Parathyroid adenoma (tissue), 2 donors: Measurements from ENCODE around the gene DSG3.

ENCODE experiments used
- H2AFZ ChIP-seq: fragments of 300-600 bp; sonication (generic); one replicate; pipeline ENCODE4 v1.7.0; 2017; ENCODE audit warnings: antibody characterized with exemption, mild to moderate bottlenecking
- H3K27ac ChIP-seq: fragments of 300-600 bp; sonication (generic); one replicate; pipeline ENCODE4 v1.7.0; 2017
- H3K27me3 ChIP-seq: fragments of 300-600 bp; sonication (generic); one replicate; pipeline ENCODE4 v1.7.0; 2017; ENCODE audit warnings: low read length; ENCODE audit not compliant: control insufficient read depth, insufficient read depth
- H3K36me3 ChIP-seq: fragments of 300-600 bp; sonication (generic); one replicate; pipeline ENCODE4 v1.7.0; 2017; ENCODE audit warnings: low read length; ENCODE audit not compliant: control insufficient read depth, insufficient read depth
- H3K4me1 ChIP-seq: fragments of 300-600 bp; sonication (generic); one replicate; pipeline ENCODE4 v1.7.0; 2017; ENCODE audit warnings: control low read depth
- H3K4me2 ChIP-seq: fragments of 300-600 bp; sonication (generic); one replicate; pipeline ENCODE4 v1.7.0; 2017; ENCODE audit warnings: low read length
- H3K4me3 ChIP-seq: fragments of 300-600 bp; sonication (generic); one replicate; pipeline ENCODE4 v1.7.0; 2017; ENCODE audit warnings: low read depth, low read length
- H3K79me2 ChIP-seq: fragments of 300-600 bp; sonication (generic); one replicate; pipeline ENCODE4 v1.7.0; 2017; ENCODE audit warnings: control low read depth
- H3K9ac ChIP-seq: fragments of 300-600 bp; sonication (generic); one replicate; pipeline ENCODE4 v1.7.0; 2017; ENCODE audit warnings: mild to moderate bottlenecking
- H3K9me3 ChIP-seq: fragments of 300-600 bp; sonication (generic); one replicate; pipeline ENCODE4 v1.7.0; 2017; ENCODE audit warnings: low read length; ENCODE audit not compliant: control insufficient read depth
- TF ChIP-seq, protein P1 (sequence below): fragments of 300-600 bp; sonication (generic); IDR thresholded peaks from one replicate; pipeline ENCODE4 v1.7.0; 2017; ENCODE audit warnings: antibody characterized with exemption, mild to moderate bottlenecking
- donor health status: primary hyperparathyroidism.

The DSG3 gene

DNA sequence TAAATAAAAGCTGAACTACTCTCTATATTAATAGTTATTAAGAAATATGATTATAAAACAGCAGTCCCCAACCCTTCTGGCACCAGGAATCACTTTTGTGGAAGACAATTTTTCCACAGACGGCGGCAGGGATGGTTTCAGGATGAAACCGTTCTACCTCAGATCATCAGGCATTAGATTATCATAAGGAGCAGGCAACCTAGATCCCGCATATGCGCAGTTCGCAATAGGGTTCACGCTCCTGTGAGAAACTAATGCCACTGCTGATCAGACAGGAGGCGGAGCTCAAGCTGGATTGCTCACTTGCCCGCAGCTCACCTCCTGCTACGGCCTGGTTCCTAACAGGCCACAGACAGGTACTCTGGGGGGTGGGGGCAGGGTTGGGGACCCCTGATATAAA is 31.1 kb downstream of the DSG3 start:
- Histone ChIP-seq H3K4me1 (no peaks in the 10 kb centered on the region), H3K27ac (no peak overlapping the region), H3K27me3 (no peaks in the 10 kb centered on the region), H3K9ac (no peak overlapping the region), H3K4me3 (no peak overlapping the region), H3K9me3 (no peaks in the 10 kb centered on the region), H3K79me2 (no peaks in the 10 kb centered on the region), H3K4me2 (no peak overlapping the region), H2AFZ (no peak overlapping the region), H3K36me3 (no peaks in the 10 kb centered on the region)
- TF ChIP-seq, protein P1, sequence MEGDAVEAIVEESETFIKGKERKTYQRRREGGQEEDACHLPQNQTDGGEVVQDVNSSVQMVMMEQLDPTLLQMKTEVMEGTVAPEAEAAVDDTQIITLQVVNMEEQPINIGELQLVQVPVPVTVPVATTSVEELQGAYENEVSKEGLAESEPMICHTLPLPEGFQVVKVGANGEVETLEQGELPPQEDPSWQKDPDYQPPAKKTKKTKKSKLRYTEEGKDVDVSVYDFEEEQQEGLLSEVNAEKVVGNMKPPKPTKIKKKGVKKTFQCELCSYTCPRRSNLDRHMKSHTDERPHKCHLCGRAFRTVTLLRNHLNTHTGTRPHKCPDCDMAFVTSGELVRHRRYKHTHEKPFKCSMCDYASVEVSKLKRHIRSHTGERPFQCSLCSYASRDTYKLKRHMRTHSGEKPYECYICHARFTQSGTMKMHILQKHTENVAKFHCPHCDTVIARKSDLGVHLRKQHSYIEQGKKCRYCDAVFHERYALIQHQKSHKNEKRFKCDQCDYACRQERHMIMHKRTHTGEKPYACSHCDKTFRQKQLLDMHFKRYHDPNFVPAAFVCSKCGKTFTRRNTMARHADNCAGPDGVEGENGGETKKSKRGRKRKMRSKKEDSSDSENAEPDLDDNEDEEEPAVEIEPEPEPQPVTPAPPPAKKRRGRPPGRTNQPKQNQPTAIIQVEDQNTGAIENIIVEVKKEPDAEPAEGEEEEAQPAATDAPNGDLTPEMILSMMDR = no peak

DNA sequence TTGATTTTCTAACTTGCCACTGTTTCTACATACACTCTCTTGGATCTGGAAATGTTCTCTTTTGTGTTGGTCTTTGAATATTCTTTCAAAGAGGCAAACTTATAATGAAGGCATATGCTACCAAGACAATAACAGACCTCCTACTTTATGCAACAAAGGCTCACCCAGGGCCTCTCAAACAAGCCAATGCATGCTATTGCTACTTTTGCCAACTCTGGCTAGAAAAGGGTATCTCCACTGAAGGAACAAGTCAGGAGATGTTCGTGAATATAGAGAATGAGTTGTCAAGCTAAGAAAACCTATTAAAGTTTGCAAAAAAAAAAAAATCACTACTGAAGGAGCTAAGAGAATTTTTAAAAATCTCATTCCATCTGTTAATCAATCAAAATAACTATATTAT is 34.5 kb downstream of the DSG3 start:
- H3K9ac ChIP-seq = no peak overlapping the region
- no peak overlapping the region for H3K27ac ChIP-seq
- TF ChIP-seq, protein P1 = no peak

DNA sequence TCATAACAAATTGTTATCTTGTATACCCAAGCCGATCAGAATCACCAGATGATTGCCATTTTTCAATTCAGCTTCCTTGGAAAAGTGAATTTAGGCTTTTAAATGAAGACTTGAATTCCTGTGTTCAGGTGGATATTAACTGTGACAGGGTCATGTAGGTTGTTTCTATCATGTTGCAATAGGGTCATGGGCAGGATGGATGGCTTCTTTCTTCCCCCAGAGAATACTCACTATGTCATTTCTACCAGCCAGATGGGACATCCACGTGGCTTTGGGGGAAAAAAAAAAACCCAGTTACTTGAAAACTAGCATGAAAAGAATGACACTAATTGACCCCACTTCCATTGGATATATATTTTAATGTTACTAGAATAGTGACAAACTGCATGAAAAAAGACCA is 35.9 kb downstream of the DSG3 start:
- H3K4me1 ChIP-seq = no peaks in the 10 kb centered on the region
- H3K9ac ChIP-seq = no peak overlapping the region
- no peak overlapping the region for H2AFZ ChIP-seq
- no peak overlapping the region for H3K4me3 ChIP-seq
- H3K4me2 ChIP-seq = no peak overlapping the region
- TF ChIP-seq, protein P1 = no peak
- H3K36me3 ChIP-seq = no peaks in the 10 kb centered on the region
- H3K27me3 ChIP-seq = no peaks in the 10 kb centered on the region
- H3K79me2 ChIP-seq = no peaks in the 10 kb centered on the region
- no peaks in the 10 kb centered on the region for H3K9me3 ChIP-seq
- no peak overlapping the region for H3K27ac ChIP-seq

More for the DNA sequence above, 34.5 kb downstream of the DSG3 start:
- Histone ChIP-seq H2AFZ (no peak overlapping the region), H3K27me3 (no peaks in the 10 kb centered on the region), H3K9me3 (no peaks in the 10 kb centered on the region), H3K36me3 (no peaks in the 10 kb centered on the region), H3K4me3 (no peak overlapping the region), H3K4me1 (no peaks in the 10 kb centered on the region), H3K4me2 (no peak overlapping the region), H3K79me2 (no peaks in the 10 kb centered on the region)

DNA sequence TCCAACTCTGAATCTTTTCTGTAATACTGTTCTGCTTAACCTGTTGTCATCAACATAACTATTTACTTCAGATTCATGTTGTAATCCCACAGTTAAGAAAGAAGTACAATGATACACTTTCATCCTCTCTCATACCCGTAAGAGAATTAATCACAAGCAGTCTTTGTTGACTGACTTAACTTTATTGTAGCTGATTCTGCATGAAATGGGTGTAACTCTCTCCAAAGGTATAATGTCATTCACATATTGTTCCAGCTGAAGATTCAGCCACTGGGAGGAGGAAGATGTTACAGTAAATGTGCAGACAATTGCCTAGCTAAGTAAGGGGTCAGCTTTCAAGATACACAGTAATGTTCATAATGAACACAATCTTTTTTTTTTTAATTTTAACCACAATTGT is 36.9 kb downstream of the DSG3 start:
- no peak overlapping the region for H3K9ac ChIP-seq
- no peak overlapping the region for H3K27ac ChIP-seq
- TF ChIP-seq, protein P1 = no peak
- no peaks in the 10 kb centered on the region for H3K27me3 ChIP-seq
- H3K4me2 ChIP-seq = no peak overlapping the region
- H2AFZ ChIP-seq = no peak overlapping the region
- H3K4me3 ChIP-seq = no peak overlapping the region
- H3K36me3 ChIP-seq = no peaks in the 10 kb centered on the region
- H3K4me1 ChIP-seq = no peaks in the 10 kb centered on the region
- H3K9me3 ChIP-seq = no peaks in the 10 kb centered on the region
- no peaks in the 10 kb centered on the region for H3K79me2 ChIP-seq

DNA sequence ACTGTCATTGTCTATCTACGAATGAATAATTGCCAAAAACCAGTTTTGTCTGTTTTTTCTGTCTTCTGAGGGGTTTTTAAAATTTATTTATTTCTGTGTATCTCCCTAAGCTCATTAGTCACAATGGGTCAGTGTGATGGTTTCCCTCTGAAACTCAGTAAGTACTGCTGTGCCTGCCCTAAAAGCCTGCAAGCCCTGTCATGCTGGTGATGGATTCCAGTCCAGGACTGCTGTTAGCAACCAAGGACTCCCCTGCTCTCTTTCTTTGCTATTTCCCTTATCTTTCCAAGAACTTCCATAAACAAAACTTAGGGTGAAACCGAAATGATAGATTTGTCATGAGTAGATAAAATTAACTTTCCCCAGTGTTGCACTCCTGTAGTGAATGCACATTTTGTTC is 38.6 kb downstream of the DSG3 start:
- H3K4me2 ChIP-seq = no peak overlapping the region
- no peaks in the 10 kb centered on the region for H3K4me1 ChIP-seq
- H3K4me3 ChIP-seq = no peak overlapping the region
- H3K9me3 ChIP-seq = no peaks in the 10 kb centered on the region
- H3K27ac ChIP-seq = no peak overlapping the region
- no peaks in the 10 kb centered on the region for H3K27me3 ChIP-seq
- H3K79me2 ChIP-seq = no peaks in the 10 kb centered on the region
- no peak overlapping the region for H2AFZ ChIP-seq
- H3K36me3 ChIP-seq = no peaks in the 10 kb centered on the region
- TF ChIP-seq, protein P1 = no peak
- no peak overlapping the region for H3K9ac ChIP-seq
